Adrenal gland (tissue), 5 donors: Measurements from ENCODE around the gene FAM200C.

ENCODE experiments used
- CTCF ChIP-seq, 6 experiments: fragments of 450-650 bp in 4 of 6; fragments of 200-600 bp in 2 of 6; sonication (generic) in 1 of 6; IDR thresholded peaks; 1 replicate in 5 of 6; 2 replicates in 1 of 6; pipeline versions ENCODE4 v1.5.1 to v1.8.0; 2016 to 2021; ENCODE audit warnings: antibody characterized with exemption in 6 of 6, mild to moderate bottlenecking in 2 of 6, moderate library complexity in 1 of 6
- POLR2A ChIP-seq, 2 donors: fragments of 450-650 bp; IDR thresholded peaks; one replicate each; pipeline ENCODE4 v1.6.1; 2017; ENCODE audit warnings: antibody characterized with exemption in 2 of 2, mild to moderate bottlenecking in 2 of 2, moderate library complexity in 1 of 2
- donor health status: DM: no; HTN: no; CAD: no.

DNA sequence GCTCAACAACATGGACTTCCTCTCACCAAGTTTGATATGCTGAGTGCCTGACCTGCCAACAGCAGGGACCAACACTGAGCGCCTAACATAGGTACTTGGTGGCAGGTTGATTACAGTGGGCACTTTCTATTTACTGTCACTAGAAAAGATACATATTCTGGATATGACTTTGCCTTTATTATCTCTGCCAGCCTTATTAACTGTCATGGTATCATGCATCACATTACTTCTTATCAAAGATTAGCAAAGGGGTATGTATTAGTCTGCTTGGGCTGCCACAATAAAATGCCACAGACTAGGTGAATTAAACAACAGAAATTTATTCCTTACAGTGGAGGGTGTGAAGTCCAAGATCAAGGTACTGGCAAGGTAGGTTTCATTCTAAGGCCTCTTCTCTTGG lies 15.2 kb downstream of the FAM200C start:
- TF ChIP-seq CTCF (IDR thresholded peaks at IDR 0.05): no peak
- TF ChIP-seq POLR2A (IDR thresholded peaks at IDR 0.05): no peak
